HG03432 (cell line): Measurements from ENCODE around the gene CALM3.
"Not testable (repeated sequence)": the region's sequence is repeated elsewhere in the genome, so short reads cannot be mapped to it uniquely, and the experiment has no call there.

ENCODE experiments used
- ATAC-seq: cut with Tn5 transposase; IDR thresholded peaks from one replicate; pipeline ENCODE4 v1.9.1; 2021; ENCODE audit warnings: mild to moderate bottlenecking, moderate library complexity; ENCODE audit not compliant: unreplicated experiment

The CALM3 gene

GRCh38 chr19:46614114-46614722 is 13.1 kb downstream of the CALM3 start:
- ATAC-seq: no peak

GRCh38 chr19:46615966-46616365 is 14.8 kb downstream of the CALM3 start:
- no peak for ATAC-seq

- no peak for ATAC-seq
Observed at GRCh38 chr19:46616631-46617322, 15.6 kb downstream of the CALM3 start.

GRCh38 chr19:46617601-46618000 is 16.5 kb downstream of the CALM3 start:
- no peak for ATAC-seq

- ATAC-seq: no peak
Observed at GRCh38 chr19:46618670-46619231, 17.6 kb downstream of the CALM3 start.

- ATAC-seq: no peak
Observed at GRCh38 chr19:46620267-46620666, 19.1 kb downstream of the CALM3 start.

GRCh38 chr19:46620716-46621115 is 19.6 kb downstream of the CALM3 start:
- no peak for ATAC-seq

- ATAC-seq: no peak
Observed at GRCh38 chr19:46621191-46622117, 20.3 kb downstream of the CALM3 start.

GRCh38 chr19:46622118-46622446 is 21.0 kb downstream of the CALM3 start:
- ATAC-seq: no peak

- no peak for ATAC-seq
Observed at GRCh38 chr19:46623915-46624502, 22.9 kb downstream of the CALM3 start.

- ATAC-seq: no peak
Observed at GRCh38 chr19:46624958-46625661, 24.0 kb downstream of the CALM3 start, which contains the start of gene PTGIR. Gene PTGIR (minus strand): TSS chr19:46625089. CDS start chr19:46624225, 864 bp downstream.

GRCh38 chr19:46625731-46626130 is 24.6 kb downstream of the CALM3 start:
- no peak for ATAC-seq

- ATAC-seq: no peak
Observed at GRCh38 chr19:46626446-46626845, 25.3 kb downstream of the CALM3 start.

- ATAC-seq: not testable (repeated sequence)
Observed at GRCh38 chr19:46628970-46629369, 27.8 kb downstream of the CALM3 start.

GRCh38 chr19:46629546-46630025 is 28.5 kb downstream of the CALM3 start:
- ATAC-seq: no peak

GRCh38 chr19:46630586-46631205 is 29.6 kb downstream of the CALM3 start:
- ATAC-seq: no peak

GRCh38 chr19:46631481-46631880 is 30.4 kb downstream of the CALM3 start:
- ATAC-seq: no peak

GRCh38 chr19:46633130-46633529 is 32.0 kb downstream of the CALM3 start:
- no peak for ATAC-seq

- ATAC-seq: peak; percentile 47
Observed at GRCh38 chr19:46634045-46634655, 33.0 kb downstream of the CALM3 start.
